ENCODE measurements around the gene TRIOBP.

The TRIOBP gene

GRCh38 chr22:37672206-37672919 lies 24.5 kb upstream of the TRIOBP start:
- peak in 2 of 5 experiments; percentile 22 to 37 for DNase-seq

GRCh38 chr22:37672920-37673455 lies 23.9 kb upstream of the TRIOBP start:
- no peak for DNase-seq

GRCh38 chr22:37674248-37674647 lies 22.6 kb upstream of the TRIOBP start:
- DNase-seq = no peak

- DNase-seq = peak; percentile 15 to 90 (median 48)
These were observed 21.6 kb upstream of the TRIOBP start, which contains the start of gene LGALS1 for GRCh38 chr22:37674951-37675929. LGALS1 (plus strand) TSS chr22:37675636; CDS start chr22:37675703, 67 bp downstream.

GRCh38 chr22:37675930-37676735 lies 20.7 kb upstream of the TRIOBP start:
- peak in 1 of 5 experiments; percentile 40 for DNase-seq

GRCh38 chr22:37676736-37677492 lies 19.9 kb upstream of the TRIOBP start:
- DNase-seq = peak; percentile 81 to 94 (median 89)

DNA sequence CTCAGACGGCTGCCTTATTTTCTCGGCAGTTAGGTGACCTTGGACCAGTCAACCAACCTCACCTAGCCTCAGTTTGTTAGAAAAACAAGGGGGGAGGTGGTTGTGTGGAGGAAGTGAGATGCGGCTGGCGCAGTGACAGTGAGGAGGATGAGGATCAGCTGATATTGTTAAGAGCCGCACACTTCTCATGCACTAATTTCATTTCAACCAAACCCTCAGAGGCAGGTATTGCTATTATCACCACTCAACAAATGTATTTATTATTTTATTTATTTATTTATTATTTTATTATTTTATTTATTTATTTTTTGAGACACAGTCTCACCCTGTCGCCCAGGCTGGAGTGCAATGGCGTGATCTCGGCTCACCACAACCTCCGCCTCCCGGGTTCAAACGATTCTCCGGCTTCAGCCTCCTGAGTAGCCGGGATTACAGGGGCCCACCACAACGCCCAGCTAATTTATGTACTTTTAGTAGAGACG lies 19.3 kb upstream of the TRIOBP start:
- no peak for DNase-seq

GRCh38 chr22:37678372-37678771 lies 18.5 kb upstream of the TRIOBP start:
- no peak for DNase-seq

DNA sequence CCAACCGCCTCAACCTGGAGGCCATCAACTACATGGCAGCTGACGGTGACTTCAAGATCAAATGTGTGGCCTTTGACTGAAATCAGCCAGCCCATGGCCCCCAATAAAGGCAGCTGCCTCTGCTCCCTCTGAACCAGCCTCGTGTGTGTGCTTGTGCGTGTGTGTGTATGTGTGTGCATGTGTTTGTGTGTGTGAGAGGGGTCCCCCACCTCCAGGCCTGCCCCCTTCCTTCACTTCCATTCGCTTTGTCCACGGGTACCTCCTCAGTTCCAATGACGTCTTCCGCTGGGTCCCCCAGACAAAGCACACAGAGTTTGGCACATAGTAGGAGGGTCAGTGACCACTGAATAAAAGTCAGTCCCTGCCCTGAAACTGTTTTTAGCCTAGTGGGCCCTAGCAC lies 17.2 kb upstream of the TRIOBP start:
- no peak for DNase-seq

- no peak for DNase-seq
These were observed 16.5 kb upstream of the TRIOBP start for GRCh38 chr22:37680191-37680851.

GRCh38 chr22:37681001-37681424 lies 15.8 kb upstream of the TRIOBP start:
- DNase-seq = no peak

- DNase-seq = peak; percentile 27 to 76 (median 55)
These were observed 15.2 kb upstream of the TRIOBP start for GRCh38 chr22:37681556-37682049.

GRCh38 chr22:37684803-37685615 lies 11.8 kb upstream of the TRIOBP start:
- DNase-seq = no peak

DNA sequence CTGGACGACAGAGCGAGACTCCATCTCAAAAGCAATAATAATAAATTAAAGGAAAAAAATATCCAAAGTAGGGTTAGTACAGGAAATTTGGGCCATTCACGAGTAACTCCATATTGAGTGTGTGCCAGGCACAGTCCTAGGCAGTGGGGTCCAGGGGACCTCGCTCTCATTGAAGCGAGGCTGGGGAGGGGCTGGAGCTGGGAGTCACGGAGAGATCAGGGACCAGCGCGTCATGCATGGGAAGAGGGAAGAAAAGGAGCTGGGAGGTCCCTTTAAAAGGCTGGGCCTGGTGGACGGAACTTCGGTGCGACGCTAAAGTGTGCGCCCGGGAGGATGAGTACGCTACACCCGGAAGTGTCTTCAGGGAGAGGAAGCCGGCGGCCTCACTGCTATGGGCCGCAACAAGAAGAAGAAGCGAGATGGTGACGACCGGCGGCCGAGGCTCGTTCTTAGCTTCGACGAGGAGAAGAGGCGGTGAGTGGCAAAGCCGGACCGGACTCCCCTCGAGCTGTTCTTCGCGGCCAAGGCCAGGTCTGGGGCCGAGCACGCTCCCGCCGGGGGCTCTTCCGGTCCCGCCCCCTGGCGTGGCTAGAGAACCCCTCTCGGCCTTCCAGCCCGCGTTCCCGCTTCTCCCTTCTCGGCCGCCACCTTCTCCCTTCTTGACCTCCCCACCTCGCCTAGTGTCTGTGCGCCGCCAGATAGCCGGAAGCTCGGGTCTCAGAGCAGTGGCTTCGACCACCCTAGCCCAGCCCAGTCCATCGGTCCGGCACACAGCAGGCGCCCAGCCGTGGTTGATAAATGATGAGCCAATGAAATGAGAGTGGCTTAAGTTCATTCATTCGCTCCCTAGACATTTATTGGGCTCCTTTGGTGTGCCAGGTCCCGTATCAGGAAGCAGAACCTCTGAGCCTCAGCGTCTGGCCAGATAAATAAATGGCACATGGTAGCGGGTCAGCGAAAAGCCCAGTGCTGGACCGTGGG lies 10.6 kb upstream of the TRIOBP start, which contains the start of gene NOL12:
TSS of gene NOL12 (plus strand) at position 342 of the 981 bp plus-strand sequence. CDS start at position 392, 50 bp downstream.
- DNase-seq = peak; percentile 45 to 90 (median 64)

DNA sequence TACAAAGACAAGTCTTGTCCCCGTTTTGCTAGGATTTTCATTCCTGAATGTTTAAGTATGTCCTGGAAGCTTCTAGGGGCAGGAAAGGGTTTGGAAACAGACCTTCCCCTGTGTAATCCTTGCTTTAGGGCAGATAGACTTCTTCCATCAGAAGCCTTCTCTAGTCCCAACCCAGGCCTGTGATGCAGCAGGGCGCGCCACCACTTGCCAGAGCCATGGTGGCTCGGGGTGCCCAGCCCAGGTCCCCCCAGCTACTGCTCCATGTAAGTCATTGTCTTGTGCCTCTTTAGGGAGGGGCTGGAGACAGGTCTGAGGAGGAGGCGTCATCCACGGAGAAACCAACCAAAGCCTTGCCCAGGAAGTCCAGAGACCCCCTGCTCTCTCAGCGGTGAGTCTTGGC lies 6.4 kb upstream of the TRIOBP start:
- DNase-seq = no peak

DNA sequence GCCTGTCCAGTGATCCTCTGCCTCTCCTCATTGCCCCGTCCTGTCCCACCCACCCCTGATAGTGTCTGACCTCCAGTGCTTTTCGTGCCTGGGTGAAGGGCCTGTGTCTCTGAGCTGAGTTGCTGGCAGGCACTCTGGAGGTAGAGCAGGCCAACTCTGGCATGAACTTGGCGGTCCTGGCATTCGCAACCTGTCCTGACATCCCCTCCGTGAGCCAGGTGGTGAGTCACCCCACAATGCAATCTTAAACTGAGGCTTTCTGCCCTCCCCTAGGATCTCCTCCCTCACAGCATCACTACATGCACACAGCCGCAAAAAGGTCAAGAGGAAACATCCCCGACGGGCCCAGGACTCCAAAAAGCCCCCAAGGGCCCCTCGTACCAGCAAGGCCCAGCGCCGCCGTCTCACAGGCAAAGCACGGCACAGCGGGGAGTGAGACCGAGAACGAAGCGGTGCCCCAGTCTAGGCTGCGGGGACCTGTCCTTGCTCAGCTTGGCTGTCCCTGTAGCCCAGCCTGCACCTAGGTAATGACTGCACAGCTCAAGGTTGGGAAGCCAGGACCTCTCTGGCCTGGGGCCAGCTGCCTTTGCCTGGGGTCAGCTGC lies 5.8 kb upstream of the TRIOBP start:
- DNase-seq = no peak

DNA sequence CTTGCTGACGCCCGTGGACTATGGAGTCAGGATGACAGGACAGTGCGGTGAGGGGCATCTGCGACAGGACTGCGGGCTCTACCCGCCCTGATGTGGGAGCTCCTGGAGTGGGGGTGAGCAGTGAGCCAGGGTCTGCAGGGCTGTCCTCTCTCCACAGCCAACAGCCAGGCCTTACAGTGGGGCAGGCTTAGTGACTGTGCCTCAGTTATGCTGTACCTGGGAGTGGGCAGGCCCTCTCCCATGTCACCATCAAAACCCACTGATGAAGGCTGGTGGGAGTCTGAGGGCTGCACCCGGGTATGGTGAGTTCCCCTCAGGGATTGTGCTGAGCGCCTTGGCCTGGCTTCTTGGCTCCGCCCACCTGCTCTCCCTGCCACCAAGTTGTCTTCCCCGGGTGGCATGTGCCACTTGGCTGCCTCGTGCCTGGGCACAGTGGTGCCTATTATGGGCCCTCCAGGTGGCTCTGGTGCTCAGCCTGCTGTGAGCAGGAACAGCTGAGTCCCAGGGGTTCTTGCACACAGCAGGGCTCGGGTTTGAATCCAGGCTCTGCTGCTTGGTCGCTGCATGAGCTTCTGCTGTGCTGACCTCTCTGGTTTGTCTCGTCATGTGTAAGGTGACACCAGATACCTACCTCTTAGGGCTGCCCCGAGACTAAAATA lies 4.1 kb upstream of the TRIOBP start:
- DNase-seq = no peak

All from T-helper 2 cell (primary cell).